Cardiac muscle cell (in vitro differentiated cells and primary cell): ENCODE data around the gene HS3ST3A1. TPM values are rescaled to one million over a fixed set of nuclear protein-coding genes. Genes with fewer than 3 reads are reported as not detected.

Experiments
- DNase-seq, 2 donors: peaks; one replicate each; pipeline versions ENCODE4 v3.0.0 to v3.0.0-alpha.2; 2010 to 2017; ENCODE audit warnings: low read depth in 1 of 2, low spot score in 1 of 2
- H3K27ac ChIP-seq: fragments of 200-600 bp; sonication (generic); 2 replicates; pipeline ENCODE4 v1.5.1; 2016
- H3K27me3 ChIP-seq: fragments of 200-600 bp; sonication (generic); 2 replicates; pipeline ENCODE4 v1.6.0; 2016; ENCODE audit warnings: control low read depth
- H3K36me3 ChIP-seq: fragments of 200-600 bp; sonication (generic); 2 replicates; pipeline ENCODE4 v1.5.1; 2016; ENCODE audit warnings: control low read depth
- H3K4me1 ChIP-seq: fragments of 200-600 bp; sonication (generic); 2 replicates; pipeline ENCODE4 v1.8.1; 2017; ENCODE audit warnings: low read depth, mild to moderate bottlenecking, mixed run types
- H3K4me3 ChIP-seq: fragments of 200-600 bp; sonication (generic); 2 replicates; pipeline ENCODE4 v1.5.1; 2016; ENCODE audit warnings: mild to moderate bottlenecking
- H3K9me3 ChIP-seq: fragments of 200-600 bp; sonication (generic); 2 replicates; pipeline ENCODE4 v1.5.1; 2017; ENCODE audit warnings: low read depth, mild to moderate bottlenecking, control low read depth
- polyA plus RNA-seq: library from polyadenylated mRNA; unstranded; fragments of >200 nt; fragmentation: Nextera tagmentation; extraction: Ambion mirVana; gene quantifications from 2 replicates; pipeline ENCODE4 v1.2.1, GENCODE V29; 2016
- total RNA-seq: library from RNA; depleted of rRNA; stranded (reverse); fragments of >200 nt; gene quantifications from 2 replicates; pipeline ENCODE4 v1.2.3, GENCODE V29; 2016
- TF ChIP-seq, protein P1 (sequence below): IDR thresholded peaks from 2 replicates; pipeline ENCODE4 v1.5.1; 2012; ENCODE audit warnings: low read depth, mild to moderate bottlenecking, low read length

Gene HS3ST3A1
- total and polyA plus RNA-seq, 2 experiments from 2014 or later = 8.2 to 20.6 TPM

DNA sequence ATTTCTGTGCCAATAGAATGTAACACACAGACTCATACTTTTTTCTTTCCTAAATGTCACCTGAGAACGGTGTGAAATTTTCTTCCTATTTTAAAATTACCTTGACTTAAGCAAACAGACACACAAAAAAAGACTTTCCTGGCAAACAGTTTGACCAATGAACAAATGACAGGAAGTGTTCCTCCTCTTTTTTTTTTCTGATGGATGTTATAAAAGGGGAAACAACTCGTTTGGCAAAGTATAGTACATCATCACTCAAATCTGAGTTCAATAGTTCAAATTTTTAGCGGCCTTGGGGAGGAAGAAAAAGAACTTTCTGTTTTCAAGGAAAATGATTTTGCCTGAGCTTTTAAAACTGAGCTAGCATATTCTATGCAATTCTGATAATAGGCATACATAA, 19.8 kb downstream of the HS3ST3A1 start:
- Histone ChIP-seq H3K27me3 (no peaks in the 10 kb centered on the region), H3K36me3 (no peaks in the 10 kb centered on the region), H3K27ac (no peak overlapping the region), H3K9me3 (no peaks in the 10 kb centered on the region), H3K4me1 (peaks cover 3% of the 10 kb centered on the region), H3K4me3 (no peak overlapping the region)
- DNase-seq = peak in 1 of 2 donors; percentile 72
- TF ChIP-seq, protein P1, sequence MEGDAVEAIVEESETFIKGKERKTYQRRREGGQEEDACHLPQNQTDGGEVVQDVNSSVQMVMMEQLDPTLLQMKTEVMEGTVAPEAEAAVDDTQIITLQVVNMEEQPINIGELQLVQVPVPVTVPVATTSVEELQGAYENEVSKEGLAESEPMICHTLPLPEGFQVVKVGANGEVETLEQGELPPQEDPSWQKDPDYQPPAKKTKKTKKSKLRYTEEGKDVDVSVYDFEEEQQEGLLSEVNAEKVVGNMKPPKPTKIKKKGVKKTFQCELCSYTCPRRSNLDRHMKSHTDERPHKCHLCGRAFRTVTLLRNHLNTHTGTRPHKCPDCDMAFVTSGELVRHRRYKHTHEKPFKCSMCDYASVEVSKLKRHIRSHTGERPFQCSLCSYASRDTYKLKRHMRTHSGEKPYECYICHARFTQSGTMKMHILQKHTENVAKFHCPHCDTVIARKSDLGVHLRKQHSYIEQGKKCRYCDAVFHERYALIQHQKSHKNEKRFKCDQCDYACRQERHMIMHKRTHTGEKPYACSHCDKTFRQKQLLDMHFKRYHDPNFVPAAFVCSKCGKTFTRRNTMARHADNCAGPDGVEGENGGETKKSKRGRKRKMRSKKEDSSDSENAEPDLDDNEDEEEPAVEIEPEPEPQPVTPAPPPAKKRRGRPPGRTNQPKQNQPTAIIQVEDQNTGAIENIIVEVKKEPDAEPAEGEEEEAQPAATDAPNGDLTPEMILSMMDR = no peak

- DNase-seq = no peak
- TF ChIP-seq, protein P1 = no peak
- no peak overlapping the region for H3K27ac ChIP-seq
- no peaks in the 10 kb centered on the region for H3K27me3 ChIP-seq
- H3K4me1 ChIP-seq = peaks cover 9% of the 10 kb centered on the region
- H3K4me3 ChIP-seq = no peak overlapping the region
- H3K36me3 ChIP-seq = no peaks in the 10 kb centered on the region
- H3K9me3 ChIP-seq = no peaks in the 10 kb centered on the region
Observed at GRCh38 chr17:13580790-13581189, 20.9 kb downstream of the HS3ST3A1 start.

DNA sequence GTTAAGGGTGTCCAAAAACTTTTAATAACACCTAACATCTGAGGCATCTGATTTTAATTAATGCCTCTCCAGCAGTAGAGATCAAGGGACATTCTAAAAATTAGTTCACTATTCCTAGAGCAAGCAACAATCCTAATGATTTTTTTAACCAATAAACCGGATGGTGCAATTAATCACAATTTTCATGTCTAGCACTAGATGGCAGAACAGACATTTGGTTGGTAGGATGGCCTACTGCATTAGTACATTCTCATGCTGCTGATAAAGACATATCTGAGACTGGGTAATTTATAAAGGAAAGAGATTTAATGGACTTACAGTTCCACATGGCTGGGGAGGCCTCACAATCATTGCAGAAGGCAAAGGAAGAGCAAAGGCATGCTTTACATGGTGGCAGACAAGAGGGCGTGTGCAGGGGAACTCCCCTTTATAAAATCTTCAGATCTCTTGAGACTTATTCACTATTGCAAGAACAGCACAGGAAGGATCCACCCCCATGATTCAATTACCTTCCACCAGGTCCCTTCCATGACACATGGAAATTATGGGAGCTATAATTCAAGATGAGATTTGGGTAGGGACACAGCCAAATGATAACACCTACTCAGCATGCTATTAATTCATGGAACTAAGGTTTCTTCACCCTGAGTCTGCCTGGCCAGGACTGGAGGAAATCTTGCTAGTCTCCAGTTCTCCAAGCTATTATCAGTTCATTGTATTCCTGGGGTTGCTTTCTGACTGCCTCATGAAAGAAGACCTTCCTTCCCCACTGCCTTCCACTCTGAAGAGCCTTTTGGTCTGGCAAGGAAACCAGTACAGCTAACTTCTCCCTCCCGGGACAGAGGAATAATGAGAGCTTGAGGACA, 24.8 kb downstream of the HS3ST3A1 start:
- peaks cover 15% of the 10 kb centered on the region for H3K4me1 ChIP-seq
- TF ChIP-seq, protein P1 = peak; percentile 5
- no peaks in the 10 kb centered on the region for H3K9me3 ChIP-seq
- no peak overlapping the region for H3K27ac ChIP-seq
- no peaks in the 10 kb centered on the region for H3K36me3 ChIP-seq
- H3K4me3 ChIP-seq = no peak overlapping the region
- DNase-seq = no peak
- H3K27me3 ChIP-seq = no peaks in the 10 kb centered on the region

DNA sequence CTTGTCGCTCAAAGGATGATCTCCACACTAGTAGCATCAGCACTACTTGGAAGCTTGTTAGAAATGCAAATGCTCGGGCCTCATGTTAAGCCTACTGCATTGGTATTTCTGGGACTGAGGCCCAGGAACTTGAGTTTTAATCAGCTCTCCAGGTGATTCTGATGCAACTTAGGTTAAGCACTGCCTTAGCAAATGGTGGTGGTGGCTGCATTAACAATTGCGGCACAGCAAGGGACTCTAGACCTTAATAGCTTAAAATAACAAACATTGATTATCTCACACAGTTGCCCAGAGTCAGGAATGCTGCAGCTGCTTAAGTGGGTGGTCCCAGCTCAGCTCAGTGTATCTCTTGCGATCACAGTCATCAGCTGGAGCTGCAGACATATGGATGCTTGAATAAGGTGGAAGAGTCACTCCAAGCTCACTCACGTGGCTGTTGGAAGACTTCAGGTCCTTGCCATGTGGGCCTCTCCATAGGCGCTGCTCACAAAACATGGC, 25.8 kb downstream of the HS3ST3A1 start:
- no peaks in the 10 kb centered on the region for H3K36me3 ChIP-seq
- peaks cover 12% of the 10 kb centered on the region for H3K4me1 ChIP-seq
- H3K4me3 ChIP-seq = no peak overlapping the region
- no peaks in the 10 kb centered on the region for H3K27me3 ChIP-seq
- peak in 1 of 2 donors; percentile 20 for DNase-seq
- no peak overlapping the region for H3K27ac ChIP-seq
- TF ChIP-seq, protein P1 = no peak
- no peaks in the 10 kb centered on the region for H3K9me3 ChIP-seq

GRCh38 chr17:13575466-13575865, 26.3 kb downstream of the HS3ST3A1 start:
- DNase-seq = no peak
- Histone ChIP-seq H3K27me3 (no peaks in the 10 kb centered on the region), H3K27ac (no peak overlapping the region), H3K9me3 (no peaks in the 10 kb centered on the region), H3K4me1 (peaks cover 12% of the 10 kb centered on the region), H3K4me3 (no peak overlapping the region), H3K36me3 (no peaks in the 10 kb centered on the region)
- TF ChIP-seq, protein P1 = no peak
